ENCODE data around the gene ECSCR. TPM values are rescaled to one million over a fixed set of nuclear protein-coding genes. Genes with fewer than 3 reads are reported as not detected.
A peak's percentile ranks its signal among the peaks of the same experiment; 100 is the strongest.
"Not testable (repeated sequence)": the region's sequence is repeated elsewhere in the genome, so short reads cannot be mapped to it uniquely, and the experiment has no call there.

The ECSCR gene
- total RNA-seq, 1 donor from 2014 or later: 565 TPM

GRCh38 chr5:139451176-139451575, 11.4 kb downstream of the ECSCR start:
- Mint-ChIP-seq H3K27ac (ENCODE audit: unreplicated experiment) (no peak overlapping the region), H3K27me3 (ENCODE audit: unreplicated experiment) (peaks cover 10% of the 10 kb centered on the region)

DNA sequence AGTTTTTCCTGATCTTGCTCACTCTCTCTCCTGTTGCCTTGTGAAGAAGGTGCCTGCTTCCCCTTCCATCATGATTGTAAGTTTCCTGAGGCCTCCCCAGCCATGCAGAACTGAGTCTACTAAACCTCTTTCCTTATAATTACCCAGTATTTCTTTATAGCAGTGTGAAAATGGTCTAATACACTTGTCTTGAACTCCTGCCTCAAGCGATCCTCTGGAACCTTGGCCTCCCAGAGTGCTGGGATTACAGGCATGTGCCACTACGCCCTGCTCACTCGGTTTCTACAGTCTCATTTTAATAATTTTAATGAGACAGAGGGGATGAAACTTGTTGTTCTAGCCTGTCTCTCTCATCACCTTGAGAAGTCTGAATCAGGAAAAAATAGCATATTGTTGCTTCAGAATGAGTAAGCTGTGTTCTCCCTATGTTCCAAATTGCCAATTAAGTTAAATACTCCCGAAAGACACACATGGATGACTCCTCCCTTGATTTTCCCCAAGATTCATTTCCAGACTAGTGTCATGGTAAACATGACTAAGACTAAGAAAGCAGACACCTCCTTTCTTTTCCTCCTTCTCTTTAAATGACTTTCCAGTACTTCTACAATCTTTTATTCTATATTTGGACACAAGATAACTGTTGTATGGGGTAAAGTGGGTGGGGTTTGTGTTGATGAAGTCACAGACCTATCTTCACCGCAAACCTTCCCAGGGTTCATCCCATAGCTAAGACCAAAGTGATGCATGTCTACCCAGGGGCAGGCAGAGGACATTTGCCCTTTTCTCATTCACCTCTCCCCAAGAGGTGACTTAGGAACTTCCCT, 15.4 kb downstream of the ECSCR start:
- DNase-seq (ENCODE audit: low spot score): no peak

More at GRCh38 chr5:139451176-139451575, 11.4 kb downstream of the ECSCR start:
- no peaks in the 10 kb centered on the region for H3K9me3 Mint-ChIP-seq (ENCODE audit: unreplicated experiment)
- no peak overlapping the region for H3K4me3 Mint-ChIP-seq (ENCODE audit: unreplicated experiment)
- TF ChIP-seq, protein P1, sequence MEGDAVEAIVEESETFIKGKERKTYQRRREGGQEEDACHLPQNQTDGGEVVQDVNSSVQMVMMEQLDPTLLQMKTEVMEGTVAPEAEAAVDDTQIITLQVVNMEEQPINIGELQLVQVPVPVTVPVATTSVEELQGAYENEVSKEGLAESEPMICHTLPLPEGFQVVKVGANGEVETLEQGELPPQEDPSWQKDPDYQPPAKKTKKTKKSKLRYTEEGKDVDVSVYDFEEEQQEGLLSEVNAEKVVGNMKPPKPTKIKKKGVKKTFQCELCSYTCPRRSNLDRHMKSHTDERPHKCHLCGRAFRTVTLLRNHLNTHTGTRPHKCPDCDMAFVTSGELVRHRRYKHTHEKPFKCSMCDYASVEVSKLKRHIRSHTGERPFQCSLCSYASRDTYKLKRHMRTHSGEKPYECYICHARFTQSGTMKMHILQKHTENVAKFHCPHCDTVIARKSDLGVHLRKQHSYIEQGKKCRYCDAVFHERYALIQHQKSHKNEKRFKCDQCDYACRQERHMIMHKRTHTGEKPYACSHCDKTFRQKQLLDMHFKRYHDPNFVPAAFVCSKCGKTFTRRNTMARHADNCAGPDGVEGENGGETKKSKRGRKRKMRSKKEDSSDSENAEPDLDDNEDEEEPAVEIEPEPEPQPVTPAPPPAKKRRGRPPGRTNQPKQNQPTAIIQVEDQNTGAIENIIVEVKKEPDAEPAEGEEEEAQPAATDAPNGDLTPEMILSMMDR (IDR thresholded peaks at IDR 0.05; ENCODE audit: unreplicated experiment): no peak
- peaks cover 31% of the 10 kb centered on the region for H3K4me1 Mint-ChIP-seq (ENCODE audit: unreplicated experiment)
- DNase-seq (ENCODE audit: low spot score): no peak
- peaks cover 53% of the 10 kb centered on the region for H3K36me3 Mint-ChIP-seq (ENCODE audit: low read depth, unreplicated experiment)

GRCh38 chr5:139445325-139446170, 17.0 kb downstream of the ECSCR start:
- H3K4me3 Mint-ChIP-seq (ENCODE audit: unreplicated experiment): peak overlapping the region; percentile 45
- TF ChIP-seq, protein P1 (IDR thresholded peaks at IDR 0.05; ENCODE audit: unreplicated experiment): no peak
- no peak for DNase-seq (ENCODE audit: low spot score)
- H3K4me1 Mint-ChIP-seq (ENCODE audit: unreplicated experiment): peaks cover 65% of the 10 kb centered on the region
- H3K36me3 Mint-ChIP-seq (ENCODE audit: low read depth, unreplicated experiment): peaks cover 39% of the 10 kb centered on the region
- H3K9me3 Mint-ChIP-seq (ENCODE audit: unreplicated experiment): no peaks in the 10 kb centered on the region
- H3K27ac Mint-ChIP-seq (ENCODE audit: unreplicated experiment): peak overlapping the region; percentile 83
- peaks cover 13% of the 10 kb centered on the region for H3K27me3 Mint-ChIP-seq (ENCODE audit: unreplicated experiment)

More for the DNA sequence above, 15.4 kb downstream of the ECSCR start:
- Mint-ChIP-seq H3K27me3 (ENCODE audit: unreplicated experiment) (peaks cover 11% of the 10 kb centered on the region), H3K4me1 (ENCODE audit: unreplicated experiment) (peaks cover 56% of the 10 kb centered on the region), H3K36me3 (ENCODE audit: low read depth, unreplicated experiment) (peaks cover 39% of the 10 kb centered on the region), H3K27ac (ENCODE audit: unreplicated experiment) (peak overlapping the region; percentile 83), H3K9me3 (ENCODE audit: unreplicated experiment) (no peaks in the 10 kb centered on the region), H3K4me3 (ENCODE audit: unreplicated experiment) (peak overlapping the region; percentile 63)
- TF ChIP-seq, protein P1 (IDR thresholded peaks at IDR 0.05; ENCODE audit: unreplicated experiment): no peak

DNA sequence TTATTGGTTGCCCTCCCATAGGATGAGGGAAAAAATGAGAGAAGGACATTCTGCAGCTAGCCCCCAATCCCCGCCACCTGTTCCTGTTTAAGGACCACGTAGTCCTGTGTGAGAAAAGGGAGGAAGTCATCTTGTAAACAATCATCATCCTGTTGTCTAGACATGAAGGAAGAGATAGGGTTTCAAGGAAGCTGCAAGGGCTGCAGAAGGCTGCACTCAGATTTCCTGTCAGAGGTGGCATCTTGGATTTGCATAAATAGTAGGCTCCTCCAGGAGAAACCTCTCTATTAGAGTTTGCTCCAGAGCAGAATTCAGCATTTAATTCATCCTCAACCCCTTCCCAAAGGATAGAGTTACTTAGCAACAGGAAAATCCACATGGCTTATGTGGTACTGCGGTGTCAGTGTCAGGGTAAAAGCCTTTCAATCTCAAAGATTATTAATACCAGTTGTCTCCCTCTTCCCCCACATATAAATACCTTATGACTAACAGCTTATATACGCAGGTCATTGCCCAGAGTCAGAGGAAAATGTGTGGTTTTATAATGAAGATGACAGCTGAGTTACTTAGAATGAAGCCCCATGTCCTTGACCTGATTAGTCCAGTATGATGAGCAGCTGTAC, 18.6 kb downstream of the ECSCR start:
- Mint-ChIP-seq H3K4me3 (ENCODE audit: unreplicated experiment) (peak overlapping the region; percentile 4), H3K27ac (ENCODE audit: unreplicated experiment) (peak overlapping the region; percentile 97), H3K36me3 (ENCODE audit: low read depth, unreplicated experiment) (peaks cover 40% of the 10 kb centered on the region), H3K27me3 (ENCODE audit: unreplicated experiment) (peaks cover 18% of the 10 kb centered on the region), H3K4me1 (ENCODE audit: unreplicated experiment) (peaks cover 74% of the 10 kb centered on the region), H3K9me3 (ENCODE audit: unreplicated experiment) (no peaks in the 10 kb centered on the region)
- DNase-seq (ENCODE audit: low spot score): peak; percentile 31
- TF ChIP-seq, protein P1 (IDR thresholded peaks at IDR 0.05; ENCODE audit: unreplicated experiment): no peak

DNA sequence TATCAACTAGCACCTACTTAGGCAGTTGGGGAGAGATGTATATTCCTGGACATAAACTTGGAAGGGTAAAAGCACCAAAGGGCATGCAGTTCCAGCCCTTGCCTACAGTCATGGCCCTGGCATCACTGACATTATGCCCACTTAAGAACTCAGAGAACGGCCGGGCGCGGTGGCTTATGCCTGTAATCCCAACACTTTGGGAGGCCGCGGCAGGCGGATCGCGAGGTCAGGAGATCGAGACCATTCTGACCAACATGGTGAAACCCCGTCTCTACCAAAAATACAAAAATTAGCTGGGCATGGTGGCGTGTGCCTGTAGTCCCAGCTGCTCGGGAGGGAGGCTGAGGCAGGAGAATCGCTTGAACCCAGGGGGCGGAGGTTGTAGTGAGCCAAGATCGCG, 22.1 kb downstream of the ECSCR start:
- Mint-ChIP-seq H3K4me3 (ENCODE audit: unreplicated experiment) (peak overlapping the region; percentile 94), H3K4me1 (ENCODE audit: unreplicated experiment) (peaks cover 54% of the 10 kb centered on the region), H3K27ac (ENCODE audit: unreplicated experiment) (peak overlapping the region; percentile 90), H3K36me3 (ENCODE audit: low read depth, unreplicated experiment) (peaks cover 25% of the 10 kb centered on the region)
- not testable (repeated sequence) for H3K27me3 Mint-ChIP-seq (ENCODE audit: unreplicated experiment); DNase-seq (ENCODE audit: low spot score); H3K9me3 Mint-ChIP-seq (ENCODE audit: unreplicated experiment)

Data from endothelial cell (in vitro differentiated cells).